ENCODE data around the gene MICU1. TPM values are rescaled to one million over a fixed set of nuclear protein-coding genes. Genes with fewer than 3 reads are reported as not detected.

Gene MICU1
- total and polyA plus RNA-seq, 4 donors, result 53.1 to 86.9 (median 73.8) TPM

DNA sequence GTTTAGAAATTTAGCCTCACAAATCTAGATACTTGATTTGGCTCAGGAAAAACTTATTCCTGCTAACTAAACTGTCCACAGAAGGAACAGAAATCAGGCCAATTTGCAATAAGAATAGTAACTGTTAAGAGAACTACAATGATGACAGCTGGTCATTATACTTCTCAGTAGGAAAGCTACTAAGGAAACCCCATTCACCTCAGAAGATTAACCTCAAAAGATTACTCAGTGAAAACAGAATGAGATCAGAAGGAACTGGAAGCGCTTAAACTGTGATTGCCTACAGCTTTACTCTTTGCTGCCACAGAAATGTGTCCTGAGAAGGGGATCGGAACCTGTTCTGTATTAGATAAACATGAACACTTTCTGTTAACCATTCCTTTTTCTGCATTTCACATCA is 246.8 kb downstream of the MICU1 start:
- Histone ChIP-seq H3K27ac (ENCODE audit: low read depth, low read length) (no peak overlapping the region), H3K27me3 (ENCODE audit: control insufficient read depth, insufficient read depth, low read length) (no peaks in the 10 kb centered on the region), H3K4me1 (ENCODE audit: control insufficient read depth, insufficient read depth, low read length) (no peaks in the 10 kb centered on the region), H3K4me3 (ENCODE audit: low read depth, low read length) (no peak overlapping the region), H3K36me3 (ENCODE audit: control insufficient read depth, insufficient read depth, low read length) (no peaks in the 10 kb centered on the region), H3K9me3 (ENCODE audit: control insufficient read depth, insufficient read depth, low read length) (no peaks in the 10 kb centered on the region)
- peak in 1 of 6 donors; percentile 61 for DNase-seq (ENCODE audit: low read depth in 4 of 6, low spot score in 6 of 6)
- no CpG with 5 or more reads among the region's 2 CpGs for WGBS (ENCODE audit: insufficient coverage)

DNA sequence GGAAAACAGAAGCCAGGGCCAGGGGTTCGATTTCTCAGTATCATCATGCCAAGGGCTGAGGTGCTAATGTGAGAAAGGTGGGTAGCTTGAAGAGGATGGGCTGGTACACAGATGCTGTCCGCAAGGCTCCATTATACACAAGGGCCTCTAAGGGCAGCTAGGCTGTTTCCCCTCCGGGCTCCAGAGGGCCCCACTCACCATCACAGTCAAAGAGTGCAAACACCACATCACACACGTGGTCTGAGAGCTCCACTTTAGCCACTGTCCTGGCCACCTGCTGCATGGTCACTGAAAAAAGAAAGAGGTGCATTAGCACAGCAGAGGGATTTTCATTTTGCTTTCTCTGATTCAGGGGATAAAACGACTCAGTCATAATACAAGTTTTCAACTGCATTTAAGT is 250.3 kb downstream of the MICU1 start:
- no peak for DNase-seq (ENCODE audit: low read depth in 4 of 6, low spot score in 6 of 6)
- Histone ChIP-seq H3K27ac (ENCODE audit: low read depth, low read length) (no peak overlapping the region), H3K27me3 (ENCODE audit: control insufficient read depth, insufficient read depth, low read length) (no peaks in the 10 kb centered on the region), H3K4me1 (ENCODE audit: control insufficient read depth, insufficient read depth, low read length) (no peaks in the 10 kb centered on the region), H3K36me3 (ENCODE audit: control insufficient read depth, insufficient read depth, low read length) (no peaks in the 10 kb centered on the region), H3K4me3 (ENCODE audit: low read depth, low read length) (no peak overlapping the region), H3K9me3 (ENCODE audit: control insufficient read depth, insufficient read depth, low read length) (no peaks in the 10 kb centered on the region)
- 40% methylated on average over 1 of the region's 5 CpGs for WGBS (ENCODE audit: insufficient coverage)

DNA sequence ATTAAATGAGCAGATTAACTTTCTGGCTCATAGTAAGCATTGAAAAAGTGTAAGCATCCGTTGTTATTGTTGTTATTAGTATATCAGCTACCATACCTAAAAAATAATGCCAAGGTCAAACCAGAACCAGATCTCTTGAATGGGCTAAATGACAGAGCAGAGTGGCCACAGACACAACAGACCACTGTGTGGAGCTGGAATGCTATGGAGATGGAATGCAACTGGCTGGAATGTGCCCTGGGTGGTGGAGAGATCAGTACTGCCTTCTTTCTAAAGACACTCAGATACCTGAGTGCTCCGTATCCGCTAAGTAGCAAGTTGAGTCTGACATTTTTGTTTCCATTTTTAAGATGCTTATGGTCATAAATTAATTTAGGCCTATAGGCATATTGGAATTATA is 250.7 kb downstream of the MICU1 start:
- no peaks in the 10 kb centered on the region for H3K9me3 ChIP-seq (ENCODE audit: control insufficient read depth, insufficient read depth, low read length)
- H3K36me3 ChIP-seq (ENCODE audit: control insufficient read depth, insufficient read depth, low read length), result no peaks in the 10 kb centered on the region
- WGBS (ENCODE audit: insufficient coverage), result no CpG with 5 or more reads among the region's 3 CpGs
- H3K4me3 ChIP-seq (ENCODE audit: low read depth, low read length), result no peak overlapping the region
- DNase-seq (ENCODE audit: low read depth in 4 of 6, low spot score in 6 of 6), result peak in 2 of 6 donors; percentile 29 to 47
- no peaks in the 10 kb centered on the region for H3K27me3 ChIP-seq (ENCODE audit: control insufficient read depth, insufficient read depth, low read length)
- H3K4me1 ChIP-seq (ENCODE audit: control insufficient read depth, insufficient read depth, low read length), result no peaks in the 10 kb centered on the region
- H3K27ac ChIP-seq (ENCODE audit: low read depth, low read length), result no peak overlapping the region

DNA sequence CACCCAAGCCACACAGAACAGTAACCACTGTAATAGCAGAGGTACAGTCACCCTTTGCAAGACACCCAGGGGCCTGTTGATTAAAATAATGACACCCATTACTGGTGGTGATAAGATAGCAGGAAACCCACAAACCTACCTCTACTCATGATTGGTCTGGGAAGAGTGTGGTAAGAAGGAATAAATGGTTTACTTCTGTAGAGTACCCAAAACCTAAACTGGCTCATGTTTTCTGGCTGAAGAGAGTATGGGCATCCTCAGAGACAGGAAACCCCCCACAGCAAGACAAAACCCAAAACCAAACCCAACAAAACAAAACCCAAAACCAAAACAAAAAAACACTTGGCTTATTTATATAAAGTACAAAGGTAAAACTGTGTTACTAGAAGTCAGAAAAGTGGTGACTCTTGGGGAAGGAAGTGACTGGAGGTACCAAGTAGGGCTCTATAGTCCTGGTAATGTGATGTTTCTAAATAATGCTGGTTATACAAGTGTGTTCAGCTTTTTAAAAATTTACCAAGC is 255.6 kb downstream of the MICU1 start:
- no peak for DNase-seq (ENCODE audit: low read depth in 4 of 6, low spot score in 6 of 6)
- H3K27me3 ChIP-seq (ENCODE audit: control insufficient read depth, insufficient read depth, low read length), result no peaks in the 10 kb centered on the region
- H3K4me1 ChIP-seq (ENCODE audit: control insufficient read depth, insufficient read depth, low read length), result no peaks in the 10 kb centered on the region
- H3K9me3 ChIP-seq (ENCODE audit: control insufficient read depth, insufficient read depth, low read length), result no peaks in the 10 kb centered on the region
- H3K27ac ChIP-seq (ENCODE audit: low read depth, low read length), result no peak overlapping the region
- no peak overlapping the region for H3K4me3 ChIP-seq (ENCODE audit: low read depth, low read length)
- peaks cover 16% of the 10 kb centered on the region for H3K36me3 ChIP-seq (ENCODE audit: control insufficient read depth, insufficient read depth, low read length)

DNA sequence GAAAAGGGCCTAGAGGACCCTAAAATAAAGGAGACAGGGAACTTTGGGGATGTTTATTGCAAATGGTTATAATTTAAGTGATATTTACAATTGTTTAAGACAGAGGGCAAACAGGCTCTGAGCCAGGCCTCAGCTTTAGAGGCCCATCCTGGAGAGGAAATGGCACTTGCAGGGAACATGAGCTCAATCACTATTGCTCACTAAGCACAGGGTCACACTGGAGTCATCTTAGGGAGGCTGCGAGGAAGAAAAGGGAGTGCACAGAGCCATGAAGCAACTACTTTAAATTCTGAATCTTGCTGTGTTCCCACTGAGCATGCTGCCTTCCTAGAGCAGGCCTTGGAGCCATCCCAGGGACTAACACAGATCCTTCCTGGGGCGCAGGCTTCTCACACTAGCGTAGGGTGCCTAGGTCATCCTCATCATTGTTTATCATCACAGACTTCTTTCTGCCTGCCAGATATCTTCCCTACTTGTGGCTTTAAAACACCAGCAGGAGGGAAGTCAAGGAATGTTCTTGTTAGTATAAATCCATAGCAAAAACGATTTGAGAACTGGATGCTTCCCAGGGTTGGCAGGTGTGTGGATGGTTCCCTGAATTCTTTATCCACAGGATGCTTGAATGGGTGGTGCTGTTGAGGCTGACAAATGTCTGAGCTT is 258.4 kb downstream of the MICU1 start:
- H3K9me3 ChIP-seq (ENCODE audit: control insufficient read depth, insufficient read depth, low read length), result no peaks in the 10 kb centered on the region
- H3K36me3 ChIP-seq (ENCODE audit: control insufficient read depth, insufficient read depth, low read length), result peaks cover 18% of the 10 kb centered on the region
- H3K27ac ChIP-seq (ENCODE audit: low read depth, low read length), result peak overlapping the region; percentile 67
- H3K27me3 ChIP-seq (ENCODE audit: control insufficient read depth, insufficient read depth, low read length), result no peaks in the 10 kb centered on the region
- DNase-seq (ENCODE audit: low read depth in 4 of 6, low spot score in 6 of 6), result peak in 1 of 6 donors; percentile 74
- 76% methylated on average over 4 of the region's 4 CpGs for WGBS (ENCODE audit: insufficient coverage)
- H3K4me3 ChIP-seq (ENCODE audit: low read depth, low read length), result no peak overlapping the region
- peaks cover 11% of the 10 kb centered on the region for H3K4me1 ChIP-seq (ENCODE audit: control insufficient read depth, insufficient read depth, low read length)

DNA sequence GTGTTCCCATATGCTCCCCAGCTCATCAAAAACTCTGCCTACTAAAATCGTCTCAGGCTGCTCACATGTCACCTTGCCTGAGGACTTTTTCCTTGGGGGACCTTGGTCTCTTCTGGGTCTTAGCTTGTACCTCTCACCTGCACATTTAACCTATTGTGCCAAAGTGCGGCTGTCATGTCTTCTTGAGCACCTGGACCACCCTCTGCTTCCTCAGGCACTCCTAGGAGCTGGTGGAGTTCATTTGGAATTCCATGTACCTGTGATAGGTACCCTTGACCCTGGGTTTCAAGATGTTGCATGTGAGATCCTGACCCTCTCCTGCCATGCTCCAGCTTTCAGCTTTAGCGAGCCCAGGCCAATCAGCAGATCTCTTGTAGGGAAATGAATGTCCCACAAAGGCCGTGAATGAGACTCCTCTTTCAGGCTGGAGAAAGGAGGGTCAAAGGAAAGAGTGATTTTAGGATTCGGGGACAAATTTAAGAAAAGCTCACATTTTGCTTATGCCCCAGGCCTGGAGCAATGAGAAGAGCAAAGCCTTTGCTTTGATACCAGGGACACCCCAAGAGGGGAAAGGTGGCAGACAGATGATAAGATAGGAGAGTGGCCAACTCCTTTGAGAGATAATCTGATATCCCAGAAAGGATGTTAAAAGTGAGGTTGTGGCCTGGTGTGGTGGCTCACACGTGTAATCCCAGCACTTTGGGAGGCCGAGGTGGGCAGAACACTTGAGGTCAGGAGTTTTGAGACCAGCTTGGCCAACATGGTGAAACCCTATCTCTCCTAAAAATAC is 260.6 kb downstream of the MICU1 start:
- peaks cover 18% of the 10 kb centered on the region for H3K36me3 ChIP-seq (ENCODE audit: control insufficient read depth, insufficient read depth, low read length)
- no peak for DNase-seq (ENCODE audit: low read depth in 4 of 6, low spot score in 6 of 6)
- no peak overlapping the region for H3K4me3 ChIP-seq (ENCODE audit: low read depth, low read length)
- peaks cover 11% of the 10 kb centered on the region for H3K4me1 ChIP-seq (ENCODE audit: control insufficient read depth, insufficient read depth, low read length)
- H3K9me3 ChIP-seq (ENCODE audit: control insufficient read depth, insufficient read depth, low read length), result no peaks in the 10 kb centered on the region
- H3K27me3 ChIP-seq (ENCODE audit: control insufficient read depth, insufficient read depth, low read length), result no peaks in the 10 kb centered on the region
- H3K27ac ChIP-seq (ENCODE audit: low read depth, low read length), result no peak overlapping the region
- WGBS (ENCODE audit: insufficient coverage), result 96% methylated on average over 5 of the region's 7 CpGs

- no peaks in the 10 kb centered on the region for H3K9me3 ChIP-seq (ENCODE audit: control insufficient read depth, insufficient read depth, low read length)
- peaks cover 11% of the 10 kb centered on the region for H3K4me1 ChIP-seq (ENCODE audit: control insufficient read depth, insufficient read depth, low read length)
- DNase-seq (ENCODE audit: low read depth in 4 of 6, low spot score in 6 of 6), result peak; percentile 77 to 97 (median 86)
- peaks cover 18% of the 10 kb centered on the region for H3K36me3 ChIP-seq (ENCODE audit: control insufficient read depth, insufficient read depth, low read length)
- H3K4me3 ChIP-seq (ENCODE audit: low read depth, low read length), result no peak overlapping the region
- H3K27me3 ChIP-seq (ENCODE audit: control insufficient read depth, insufficient read depth, low read length), result no peaks in the 10 kb centered on the region
- H3K27ac ChIP-seq (ENCODE audit: low read depth, low read length), result peak overlapping the region; percentile 36
- WGBS (ENCODE audit: insufficient coverage), result 7% methylated on average over 11 of the region's 12 CpGs
These were observed 261.6 kb downstream of the MICU1 start for GRCh38 chr10:72364239-72364777.

- no peaks in the 10 kb centered on the region for H3K27me3 ChIP-seq (ENCODE audit: control insufficient read depth, insufficient read depth, low read length)
- WGBS (ENCODE audit: insufficient coverage), result no CpG with 5 or more reads among the region's 4 CpGs
These were observed 268.9 kb downstream of the MICU1 start for GRCh38 chr10:72356987-72357386.

GRCh38 chr10:72356115-72356514 is 269.8 kb downstream of the MICU1 start:
- Histone ChIP-seq H3K9me3 (ENCODE audit: control insufficient read depth, insufficient read depth, low read length) (no peaks in the 10 kb centered on the region), H3K36me3 (ENCODE audit: control insufficient read depth, insufficient read depth, low read length) (peaks cover 15% of the 10 kb centered on the region), H3K27me3 (ENCODE audit: control insufficient read depth, insufficient read depth, low read length) (no peaks in the 10 kb centered on the region), H3K4me1 (ENCODE audit: control insufficient read depth, insufficient read depth, low read length) (peaks cover 21% of the 10 kb centered on the region), H3K4me3 (ENCODE audit: low read depth, low read length) (no peak overlapping the region), H3K27ac (ENCODE audit: low read depth, low read length) (no peak overlapping the region)
- DNase-seq (ENCODE audit: low read depth in 4 of 6, low spot score in 6 of 6), result no peak
- 87% methylated on average over 6 of the region's 6 CpGs for WGBS (ENCODE audit: insufficient coverage)

More at GRCh38 chr10:72356987-72357386, 268.9 kb downstream of the MICU1 start:
- no peak for DNase-seq (ENCODE audit: low read depth in 4 of 6, low spot score in 6 of 6)
- peaks cover 9% of the 10 kb centered on the region for H3K36me3 ChIP-seq (ENCODE audit: control insufficient read depth, insufficient read depth, low read length)
- H3K9me3 ChIP-seq (ENCODE audit: control insufficient read depth, insufficient read depth, low read length), result no peaks in the 10 kb centered on the region
- no peak overlapping the region for H3K4me3 ChIP-seq (ENCODE audit: low read depth, low read length)
- no peak overlapping the region for H3K27ac ChIP-seq (ENCODE audit: low read depth, low read length)
- peaks cover 15% of the 10 kb centered on the region for H3K4me1 ChIP-seq (ENCODE audit: control insufficient read depth, insufficient read depth, low read length)

Data from spinal cord (tissue), 10 donors.